Sigmoid colon (tissue), 7 donors: Measurements from ENCODE around the gene ASB18. TPM values are rescaled to one million over a fixed set of nuclear protein-coding genes. Genes with fewer than 3 reads are reported as not detected.

ENCODE experiments used
- DNase-seq: peaks from one replicate; pipeline ENCODE4 v3.0.0-alpha.2; 2019
- H3K27ac ChIP-seq, 4 donors: fragments of 200-600 bp; sonication (generic); one replicate each; pipeline ENCODE4 v1.5.1; 2016 to 2019; ENCODE audit warnings: mild to moderate bottlenecking in 1 of 4
- H3K27me3 ChIP-seq, 3 donors: fragments of 200-600 bp; sonication (generic); one replicate each; pipeline ENCODE4 v1.5.1; 2019; ENCODE audit warnings: mild to moderate bottlenecking in 1 of 3
- H3K36me3 ChIP-seq, 4 donors: fragments of 200-600 bp; sonication (generic); one replicate each; pipeline ENCODE4 v1.5.1; 2016 to 2019
- H3K4me1 ChIP-seq, 4 donors: fragments of 200-600 bp; sonication (generic); one replicate each; pipeline ENCODE4 v1.5.1; 2017 to 2019
- H3K4me3 ChIP-seq, 4 donors: fragments of 200-600 bp; sonication (generic); one replicate each; pipeline ENCODE4 v1.5.1; 2017 to 2019; ENCODE audit warnings: mild to moderate bottlenecking in 2 of 4, moderate library complexity in 1 of 4
- H3K9me3 ChIP-seq, 4 donors: fragments of 200-600 bp in 3 of 4; sonication (generic) in 3 of 4; one replicate each; pipeline versions ENCODE4 v1.5.1 to v1.6.1; 2013 to 2019
- EP300 ChIP-seq, 4 donors: sonication (generic); formaldehyde crosslinking; IDR thresholded peaks; one replicate each; pipeline ENCODE4 v1.6.1; 2017; ENCODE audit warnings: antibody characterized with exemption in 4 of 4
- POLR2A ChIP-seq, 2 donors: fragments of 450-650 bp; IDR thresholded peaks; one replicate each; pipeline ENCODE4 v1.6.1; 2016; ENCODE audit warnings: antibody characterized with exemption in 2 of 2, mild to moderate bottlenecking in 2 of 2, moderate library complexity in 2 of 2
- POLR2AphosphoS5 ChIP-seq, 4 donors: sonication (generic); formaldehyde crosslinking; IDR thresholded peaks; one replicate each; pipeline ENCODE4 v1.6.1; 2017; ENCODE audit warnings: antibody characterized with exemption in 4 of 4
- WGBS, 2 donors: extraction: QIAGEN DNeasy Blood & Tissue Kit; methylation state at CpG; one replicate each; pipeline ENCODE4 v1.1.7; 2013; 5-methylcytosine and 5-hydroxymethylcytosine counted together
- intact Hi-C: fragments of 100-400 bp; cut with DNase I; formaldehyde crosslinking; loops from one replicate; pipeline ENCODE4 v1.15.1; 2023
- polyA plus RNA-seq, 3 donors: library from polyadenylated mRNA; stranded (reverse); fragments of 200-250 nt; gene quantifications; one replicate each; pipeline ENCODE4 v1.2.3, GENCODE V29; 2013
- total RNA-seq, 4 donors: library from RNA; depleted of rRNA; stranded (reverse); fragments of >200 nt; gene quantifications; one replicate each; pipeline ENCODE4 v1.1.0, GENCODE V29; 2016
- TF ChIP-seq, protein P1 (sequence below), 4 experiments: fragments of 450-650 bp in 3 of 4; fragments of 200-600 bp in 1 of 4; IDR thresholded peaks; one replicate each; pipeline ENCODE4 v1.5.1; 2016 to 2019; ENCODE audit warnings: antibody characterized with exemption in 4 of 4, mild to moderate bottlenecking in 3 of 4, moderate library complexity in 2 of 4
- donor health status: healthy with polysubstance abuse.
- donor health status: Bipolar disorder and iron deficiency.
- donor health status: healthy.

The ASB18 gene
- total and polyA plus RNA-seq, 7 donors, result not detected

DNA sequence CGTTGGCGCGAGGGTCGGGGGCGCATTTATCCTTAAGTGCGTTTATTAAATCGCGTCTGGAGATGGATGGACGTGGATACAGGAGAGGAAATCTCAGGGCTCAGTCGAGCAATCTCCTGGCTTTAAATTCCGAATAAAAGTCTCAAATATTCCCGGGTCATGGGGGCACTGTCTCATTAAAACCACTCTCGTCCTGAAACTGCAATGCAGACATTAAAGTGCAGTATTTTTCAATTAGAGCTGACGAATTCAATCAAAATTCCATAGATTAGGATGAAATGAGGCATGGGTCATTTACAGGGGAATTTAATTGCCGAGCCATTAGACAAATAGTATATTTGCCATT is 85.3 kb downstream of the ASB18 start:
- peaks cover 46 to 84% (median 74%) of the 10 kb centered on the region in 3 donors for H3K27me3 ChIP-seq
- intact Hi-C loops, result no loop called here
- H3K36me3 ChIP-seq, result no peaks in the 10 kb centered on the region
- TF ChIP-seq POLR2A (IDR thresholded peaks at IDR 0.05) (no peak), POLR2AphosphoS5 (IDR thresholded peaks at IDR 0.05) (peak in 1 of 4 donors; percentile 16)
- H3K27ac ChIP-seq, result no peak overlapping the region
- 4 to 7% methylated on average over 15 of the region's 15 CpGs for WGBS, 2 donors
- H3K9me3 ChIP-seq, result no peaks in the 10 kb centered on the region
- H3K4me3 ChIP-seq, result no peak overlapping the region
- DNase-seq, result no peak
- peaks cover 0 to 26% (median 21%) of the 10 kb centered on the region in 4 donors for H3K4me1 ChIP-seq

DNA sequence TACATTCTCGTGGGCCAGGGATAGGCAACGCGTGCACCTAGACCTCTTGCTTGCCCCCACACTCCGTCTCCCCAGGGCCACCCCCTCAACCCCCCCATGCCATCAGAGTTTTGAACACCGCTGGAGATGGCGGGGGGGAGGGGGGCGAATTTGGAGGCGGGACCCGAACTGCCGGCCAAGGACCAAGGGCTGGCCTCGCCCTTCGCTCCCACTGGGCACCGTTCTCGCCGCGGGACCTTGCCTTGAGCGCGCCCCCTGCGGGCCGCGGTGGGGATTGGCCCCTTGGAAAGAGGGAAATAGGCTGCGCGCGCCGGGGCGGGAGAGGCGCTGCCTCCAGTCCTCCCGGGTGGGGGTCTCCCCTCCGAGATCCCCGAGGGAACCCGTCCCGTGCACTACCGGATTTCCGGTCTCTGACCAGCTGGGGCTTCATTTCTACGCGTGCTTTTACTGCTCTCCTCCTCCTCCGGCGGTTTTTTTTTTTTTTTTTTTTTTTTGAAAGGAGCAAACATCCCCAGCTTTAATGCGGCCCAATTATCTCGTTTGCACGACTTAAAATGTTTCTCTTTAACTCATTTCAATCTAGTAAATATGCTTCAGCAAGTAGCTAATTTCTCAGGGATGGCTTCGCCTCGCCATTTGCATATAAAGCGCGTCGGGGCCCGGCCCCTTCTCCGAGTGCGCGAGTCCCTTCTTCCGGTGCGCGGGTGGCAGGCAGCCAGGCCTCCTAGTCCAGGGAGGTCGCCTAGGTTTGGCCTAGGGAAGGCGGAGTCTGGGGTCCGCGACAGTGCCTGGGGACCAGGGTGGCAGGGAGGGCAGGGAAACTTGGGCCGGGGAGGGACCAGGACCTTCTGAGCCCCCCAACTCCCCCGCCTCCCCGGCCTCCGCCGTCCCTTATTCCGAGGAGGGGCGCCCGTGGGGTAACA is 86.0 kb downstream of the ASB18 start:
- TF ChIP-seq, protein P1, sequence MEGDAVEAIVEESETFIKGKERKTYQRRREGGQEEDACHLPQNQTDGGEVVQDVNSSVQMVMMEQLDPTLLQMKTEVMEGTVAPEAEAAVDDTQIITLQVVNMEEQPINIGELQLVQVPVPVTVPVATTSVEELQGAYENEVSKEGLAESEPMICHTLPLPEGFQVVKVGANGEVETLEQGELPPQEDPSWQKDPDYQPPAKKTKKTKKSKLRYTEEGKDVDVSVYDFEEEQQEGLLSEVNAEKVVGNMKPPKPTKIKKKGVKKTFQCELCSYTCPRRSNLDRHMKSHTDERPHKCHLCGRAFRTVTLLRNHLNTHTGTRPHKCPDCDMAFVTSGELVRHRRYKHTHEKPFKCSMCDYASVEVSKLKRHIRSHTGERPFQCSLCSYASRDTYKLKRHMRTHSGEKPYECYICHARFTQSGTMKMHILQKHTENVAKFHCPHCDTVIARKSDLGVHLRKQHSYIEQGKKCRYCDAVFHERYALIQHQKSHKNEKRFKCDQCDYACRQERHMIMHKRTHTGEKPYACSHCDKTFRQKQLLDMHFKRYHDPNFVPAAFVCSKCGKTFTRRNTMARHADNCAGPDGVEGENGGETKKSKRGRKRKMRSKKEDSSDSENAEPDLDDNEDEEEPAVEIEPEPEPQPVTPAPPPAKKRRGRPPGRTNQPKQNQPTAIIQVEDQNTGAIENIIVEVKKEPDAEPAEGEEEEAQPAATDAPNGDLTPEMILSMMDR (IDR thresholded peaks at IDR 0.05), result peak; percentile 14 to 80 (median 68)
- TF ChIP-seq EP300 (IDR thresholded peaks at IDR 0.05), result no peak
- peak; percentile 74 for DNase-seq
- peaks cover 0 to 32% (median 21%) of the 10 kb centered on the region in 4 donors for H3K4me1 ChIP-seq
- peak overlapping the region in 3 of 4 donors; percentile 0 to 33 (median 32) for H3K4me3 ChIP-seq
- peaks cover 52 to 91% (median 80%) of the 10 kb centered on the region in 3 donors for H3K27me3 ChIP-seq
- intact Hi-C loops, result no loop called here
- 3 to 5% methylated on average over 65 of the region's 65 CpGs for WGBS, 2 donors
- H3K36me3 ChIP-seq, result no peaks in the 10 kb centered on the region
- H3K27ac ChIP-seq, result no peak overlapping the region
- no peaks in the 10 kb centered on the region for H3K9me3 ChIP-seq

DNA sequence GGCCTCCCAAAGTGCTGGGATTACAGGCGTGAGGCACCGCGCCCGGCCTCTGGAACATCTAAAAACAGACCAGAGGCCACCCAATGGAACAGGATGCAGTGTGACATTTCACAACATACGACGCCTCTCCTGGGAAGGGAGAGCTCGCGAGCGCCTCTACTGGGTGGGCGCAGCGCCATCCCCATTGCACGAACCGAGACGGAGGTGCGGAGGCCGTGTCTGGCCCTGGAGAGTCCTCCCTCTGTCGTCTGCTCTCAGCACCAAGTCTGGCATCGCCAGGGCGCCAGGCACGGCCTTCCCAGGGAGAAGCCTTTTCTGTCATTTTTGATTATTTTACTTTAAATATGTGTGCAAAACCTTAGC is 86.6 kb downstream of the ASB18 start:
- H3K9me3 ChIP-seq, result no peaks in the 10 kb centered on the region
- H3K27me3 ChIP-seq, result peaks cover 59 to 97% (median 87%) of the 10 kb centered on the region in 3 donors
- 11 to 13% methylated on average over 20 of the region's 20 CpGs for WGBS, 2 donors
- no peak overlapping the region for H3K27ac ChIP-seq
- H3K4me1 ChIP-seq, result peaks cover 0 to 39% (median 27%) of the 10 kb centered on the region in 4 donors
- H3K36me3 ChIP-seq, result no peaks in the 10 kb centered on the region
- TF ChIP-seq, protein P1 (IDR thresholded peaks at IDR 0.05), result no peak
- no peak for TF ChIP-seq POLR2AphosphoS5 (IDR thresholded peaks at IDR 0.05)
- TF ChIP-seq EP300 (IDR thresholded peaks at IDR 0.05), result no peak
- no peak for TF ChIP-seq POLR2A (IDR thresholded peaks at IDR 0.05)
- DNase-seq, result peak; percentile 68
- H3K4me3 ChIP-seq, result peak overlapping the region in 2 of 4 donors; percentile 32 to 33
- intact Hi-C loops, result no loop called here

DNA sequence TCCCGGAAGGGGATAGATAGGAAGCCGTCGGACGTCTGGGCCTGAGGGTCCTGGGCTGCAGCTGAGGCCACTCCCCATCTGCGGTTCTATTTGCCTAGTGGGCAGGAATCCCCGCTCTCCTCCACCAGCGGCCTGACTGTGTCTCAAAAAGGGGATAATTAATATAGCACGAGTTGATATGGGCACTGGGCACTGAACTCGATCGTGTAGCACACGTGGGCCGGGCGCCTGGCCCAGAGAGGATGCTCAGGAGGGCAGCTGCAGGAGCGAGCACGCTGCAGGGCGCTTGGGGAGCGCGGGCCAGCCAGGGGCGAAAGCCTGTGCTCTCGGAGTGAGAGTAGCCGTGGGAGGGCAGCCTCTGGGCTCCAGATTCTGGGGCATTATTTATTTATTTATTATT is 87.3 kb downstream of the ASB18 start:
- H3K27me3 ChIP-seq, result peaks cover 62 to 100% (median 92%) of the 10 kb centered on the region in 3 donors
- no peaks in the 10 kb centered on the region for H3K36me3 ChIP-seq
- DNase-seq, result peak; percentile 33
- 50 to 54% methylated on average over 21 of the region's 21 CpGs for WGBS, 2 donors
- peaks cover 0 to 42% (median 32%) of the 10 kb centered on the region in 4 donors for H3K4me1 ChIP-seq
- TF ChIP-seq POLR2A (IDR thresholded peaks at IDR 0.05) (no peak), EP300 (IDR thresholded peaks at IDR 0.05) (no peak), POLR2AphosphoS5 (IDR thresholded peaks at IDR 0.05) (no peak)
- TF ChIP-seq, protein P1 (IDR thresholded peaks at IDR 0.05), result no peak
- no peak overlapping the region for H3K27ac ChIP-seq
- intact Hi-C loops, result no loop called here
- no peaks in the 10 kb centered on the region for H3K9me3 ChIP-seq
- no peak overlapping the region for H3K4me3 ChIP-seq

- H3K9me3 ChIP-seq, result no peaks in the 10 kb centered on the region
- H3K27me3 ChIP-seq, result peaks cover 64 to 100% (median 92%) of the 10 kb centered on the region in 3 donors
- H3K4me1 ChIP-seq, result peaks cover 0 to 42% (median 36%) of the 10 kb centered on the region in 4 donors
- intact Hi-C loops, result no loop called here
- no peak for TF ChIP-seq POLR2AphosphoS5 (IDR thresholded peaks at IDR 0.05)
- TF ChIP-seq, protein P1 (IDR thresholded peaks at IDR 0.05), result peak in 1 of 4 experiments; percentile 14
- H3K27ac ChIP-seq, result no peak overlapping the region
- DNase-seq, result peak; percentile 56
- 6 to 7% methylated on average over 7 of the region's 7 CpGs for WGBS, 2 donors
- H3K4me3 ChIP-seq, result no peak overlapping the region
- no peaks in the 10 kb centered on the region for H3K36me3 ChIP-seq
Measured at GRCh38 chr2:236176417-236176816, 87.8 kb downstream of the ASB18 start.
